Upper lobe of left lung (tissue), 4 donors: Measurements from ENCODE around the gene CHDH.

Experiments used
- CTCF ChIP-seq, 6 experiments: fragments of 450-650 bp in 4 of 6; fragments of 200-600 bp in 2 of 6; sonication (generic) in 2 of 6; IDR thresholded peaks; one replicate each; pipeline ENCODE4 v1.5.1; 2016 to 2019; ENCODE audit warnings: antibody characterized with exemption in 6 of 6
- POLR2A ChIP-seq, 4 donors: fragments of 450-650 bp; IDR thresholded peaks; one replicate each; pipeline ENCODE4 v1.5.1; 2016 to 2017; ENCODE audit warnings: antibody characterized with exemption in 4 of 4, mild to moderate bottlenecking in 2 of 4

- TF ChIP-seq POLR2A (IDR thresholded peaks at IDR 0.05) (no peak), CTCF (IDR thresholded peaks at IDR 0.05) (no peak)
Observed at GRCh38 chr3:53792866-53793265, 53.4 kb downstream of the CHDH start.
